HepG2 (cell line): Measurements from ENCODE around the gene ILDR1.

Experiments used
- FOXA1 ChIP-seq, 2 experiments: fragments of 450-650 bp in 1 of 2; sonication (generic) in 1 of 2; formaldehyde crosslinking in 1 of 2; IDR thresholded peaks; 2 replicates each; pipeline versions ENCODE4 v1.4.0 to v1.6.1; 2016 to 2020; ENCODE audit warnings: missing genetic modification reagents in 1 of 2
- KDM4B ChIP-seq: sonication (generic); formaldehyde crosslinking; IDR thresholded peaks from 2 replicates; pipeline ENCODE4 v1.4.0; 2020; ENCODE audit warnings: missing genetic modification reagents
- MXI1 ChIP-seq: IDR thresholded peaks from 3 replicates; pipeline ENCODE4 v1.6.1; 2012; ENCODE audit warnings: low read depth, low read length, inconsistent platforms, borderline replicate concordance
- ZNF629 ChIP-seq: sonication (generic); formaldehyde crosslinking; conservative IDR thresholded peaks from 2 replicates; pipeline ENCODE4 v1.5.0; 2020; ENCODE audit warnings: missing genetic modification reagents

DNA sequence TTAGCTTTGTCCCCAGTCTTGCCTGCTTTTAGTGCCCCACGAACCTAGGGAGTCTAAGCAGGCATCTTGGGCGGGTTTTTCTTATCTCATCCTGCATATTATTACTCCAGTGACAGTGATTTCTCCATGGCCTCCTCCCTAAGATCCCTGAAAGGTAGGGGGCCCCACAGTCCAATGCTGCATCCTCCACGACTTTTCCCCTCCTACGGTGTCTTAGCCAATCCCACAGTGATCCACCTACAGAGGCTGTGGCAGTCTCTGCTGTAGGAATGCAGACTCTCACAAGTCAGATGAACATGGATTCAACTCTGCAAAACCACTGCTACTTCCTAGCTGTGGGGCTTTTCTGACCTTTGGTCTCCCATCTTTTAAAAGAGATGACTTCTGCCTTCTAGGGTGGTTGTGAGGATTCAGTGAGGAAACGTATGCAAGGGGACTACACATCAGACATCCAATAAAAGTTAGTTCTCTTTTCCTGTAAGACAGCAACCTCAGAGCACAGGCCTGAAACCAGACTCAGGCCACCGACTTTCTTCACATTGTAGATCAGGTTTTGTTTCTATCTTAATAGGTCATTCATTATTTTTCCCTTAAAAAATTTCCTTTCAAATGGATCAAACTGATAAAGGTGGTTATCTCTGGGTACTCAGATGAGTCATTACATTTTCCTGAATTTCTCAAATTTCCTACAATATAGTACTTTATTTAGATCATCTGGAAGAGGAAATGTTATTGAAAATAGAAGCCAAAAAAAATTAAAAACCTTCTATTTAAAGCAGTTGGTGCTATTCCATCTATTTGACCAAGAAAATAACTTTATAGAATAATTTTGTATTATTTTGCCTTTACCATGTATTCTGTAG is 23.2 kb downstream of the ILDR1 start:
- TF ChIP-seq ZNF629 (CRISPR knock-in tag) (no peak), FOXA1 (IDR thresholded peaks at IDR 0.05) (no peak), FOXA1 (CRISPR knock-in tag; IDR thresholded peaks at IDR 0.05) (no peak), MXI1 (no peak), KDM4B (CRISPR knock-in tag) (no peak)
